8988T (cell line): Measurements from ENCODE around the gene SLC25A27.

ENCODE experiments used
- DNase-seq: peaks from one replicate; pipeline ENCODE4 v3.0.0; 2011

Gene SLC25A27

DNA sequence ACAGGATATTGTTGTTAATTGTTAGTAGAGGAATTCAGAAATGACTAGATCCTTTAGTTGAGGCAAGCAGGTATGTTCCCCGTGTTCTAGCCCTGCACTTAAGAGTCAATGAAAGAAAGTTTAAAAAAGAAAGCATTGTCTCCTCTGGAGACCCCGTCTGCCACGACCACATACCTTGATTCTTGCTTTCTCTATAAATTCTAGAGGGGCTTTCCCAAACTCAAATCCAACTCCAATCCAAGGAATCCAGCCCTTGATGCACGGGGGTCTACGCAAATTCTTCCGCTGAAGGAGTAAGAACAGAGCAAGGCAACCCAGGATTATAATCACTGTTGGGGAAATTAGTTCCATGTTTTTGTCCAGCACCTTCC lies 558 bp upstream of the SLC25A27 start:
- no peak for DNase-seq

GRCh38 chr6:46653439-46654195 lies 842 bp downstream of the SLC25A27 start:
- no peak for DNase-seq

GRCh38 chr6:46655803-46656202 lies 3.0 kb downstream of the SLC25A27 start:
- DNase-seq: peak; percentile 30

DNA sequence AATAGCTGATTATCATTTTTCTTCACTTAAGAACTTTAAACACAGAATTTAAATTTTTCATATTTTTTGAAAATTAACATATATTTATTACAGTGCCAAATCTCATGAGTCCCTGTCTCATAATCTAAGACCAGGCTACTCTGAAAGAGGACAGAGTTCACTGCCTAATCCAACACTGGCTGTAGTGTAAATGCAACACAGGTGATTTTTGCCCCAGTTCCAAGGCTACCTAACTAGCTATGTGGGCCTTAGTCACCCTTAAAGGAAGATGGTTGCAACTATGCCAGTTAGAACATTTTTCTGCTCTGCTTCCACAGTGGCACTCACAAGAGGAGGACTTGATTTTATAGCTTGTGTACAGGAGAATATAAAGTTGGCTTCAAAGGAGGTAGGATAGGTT lies 4.9 kb downstream of the SLC25A27 start:
- no peak for DNase-seq

DNA sequence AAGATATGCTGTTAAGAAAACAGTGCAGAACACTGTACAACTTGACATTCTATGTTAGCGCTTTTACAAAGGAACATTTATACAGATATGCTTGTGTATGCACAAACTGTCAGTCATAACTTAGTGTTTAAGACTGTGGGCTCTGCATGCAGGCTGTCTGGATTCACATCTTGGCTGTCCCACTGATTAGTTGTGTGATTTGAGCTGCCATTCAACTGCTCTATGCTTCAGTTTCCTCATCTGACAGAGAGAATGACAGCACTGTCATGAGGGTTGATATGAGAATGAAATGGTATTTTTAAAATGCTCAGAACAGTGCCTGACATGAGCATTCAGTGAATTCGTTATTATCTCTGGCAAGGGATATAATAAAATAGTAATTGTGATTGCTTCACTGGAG lies 8.7 kb downstream of the SLC25A27 start:
- DNase-seq: no peak

- no peak for DNase-seq
Measured at GRCh38 chr6:46667377-46667776, 14.6 kb downstream of the SLC25A27 start.

DNA sequence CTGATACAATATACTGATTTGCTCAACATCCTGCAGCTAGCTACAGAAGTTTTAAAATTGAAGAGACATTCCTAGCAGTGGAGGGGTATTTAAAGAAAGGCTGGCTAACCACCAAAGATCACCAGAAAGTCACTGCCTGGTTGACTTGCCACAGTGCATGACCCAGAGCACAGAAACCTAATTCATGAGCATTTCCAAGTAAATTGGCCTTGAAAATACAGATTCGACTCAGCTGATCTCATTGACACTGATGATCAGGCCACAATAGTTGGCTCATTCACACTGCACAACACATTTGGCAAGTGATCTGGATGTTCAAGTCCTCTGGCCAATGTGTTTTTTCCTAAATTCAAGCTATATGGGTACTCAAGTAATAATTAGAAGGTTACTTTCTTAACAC lies 21.6 kb downstream of the SLC25A27 start:
- DNase-seq: no peak

- DNase-seq: no peak
Measured at GRCh38 chr6:46676604-46677313, 24.0 kb downstream of the SLC25A27 start.

DNA sequence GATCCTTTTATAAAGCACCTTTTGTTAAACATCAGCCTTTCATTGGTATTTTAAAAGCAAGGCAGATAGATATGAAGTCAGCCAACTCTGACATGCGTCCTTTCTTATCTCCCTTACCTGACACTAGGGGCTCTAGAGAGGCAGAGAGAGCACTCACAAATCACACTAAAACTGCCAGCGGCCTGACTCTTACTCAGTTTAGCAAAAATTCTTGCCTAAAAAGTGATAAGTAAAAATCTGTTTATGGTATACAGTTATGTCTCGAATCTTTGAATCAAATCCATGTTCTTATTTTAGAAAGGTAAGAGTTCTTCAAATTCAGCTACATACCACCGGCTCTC lies 24.5 kb downstream of the SLC25A27 start:
- no peak for DNase-seq

- no peak for DNase-seq
Measured at GRCh38 chr6:46684771-46685170, 32.0 kb downstream of the SLC25A27 start.

GRCh38 chr6:46687619-46688097 lies 34.9 kb downstream of the SLC25A27 start, which contains the start of gene TDRD6:
TSS of gene TDRD6 (plus strand) at chr6:46687885. CDS start at chr6:46688129, 244 bp downstream.
- DNase-seq: no peak

- DNase-seq: no peak
Measured at GRCh38 chr6:46688117-46688965, 35.6 kb downstream of the SLC25A27 start.

- no peak for DNase-seq
Measured at GRCh38 chr6:46688966-46689335, 36.2 kb downstream of the SLC25A27 start.

- DNase-seq: no peak
Measured at GRCh38 chr6:46689657-46690056, 36.9 kb downstream of the SLC25A27 start.

GRCh38 chr6:46690141-46690755 lies 37.5 kb downstream of the SLC25A27 start:
- DNase-seq: no peak

DNA sequence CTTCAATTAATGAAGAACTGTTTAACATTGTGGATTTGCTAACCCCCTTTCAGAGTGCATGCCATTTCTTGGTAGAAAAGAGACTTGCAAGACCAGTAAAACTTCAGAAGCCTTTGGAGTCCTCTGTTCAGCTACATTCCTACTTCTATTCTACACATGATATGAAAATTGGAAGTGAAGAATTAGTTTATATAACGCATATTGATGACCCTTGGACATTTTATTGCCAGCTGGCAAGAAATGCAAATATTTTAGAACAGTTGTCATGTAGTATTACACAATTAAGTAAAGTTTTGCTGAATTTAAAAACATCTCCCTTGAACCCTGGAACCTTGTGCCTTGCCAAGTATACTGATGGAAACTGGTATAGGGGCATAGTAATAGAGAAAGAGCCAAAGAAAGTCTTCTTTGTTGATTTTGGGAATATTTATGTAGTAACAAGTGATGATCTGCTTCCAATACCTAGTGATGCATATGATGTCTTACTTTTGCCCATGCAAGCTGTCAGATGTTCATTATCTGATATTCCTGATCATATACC lies 38.2 kb downstream of the SLC25A27 start:
- DNase-seq: no peak

GRCh38 chr6:46699970-46700369 lies 47.2 kb downstream of the SLC25A27 start:
- DNase-seq: no peak

GRCh38 chr6:46704562-46704961 lies 51.8 kb downstream of the SLC25A27 start:
- DNase-seq: no peak

DNA sequence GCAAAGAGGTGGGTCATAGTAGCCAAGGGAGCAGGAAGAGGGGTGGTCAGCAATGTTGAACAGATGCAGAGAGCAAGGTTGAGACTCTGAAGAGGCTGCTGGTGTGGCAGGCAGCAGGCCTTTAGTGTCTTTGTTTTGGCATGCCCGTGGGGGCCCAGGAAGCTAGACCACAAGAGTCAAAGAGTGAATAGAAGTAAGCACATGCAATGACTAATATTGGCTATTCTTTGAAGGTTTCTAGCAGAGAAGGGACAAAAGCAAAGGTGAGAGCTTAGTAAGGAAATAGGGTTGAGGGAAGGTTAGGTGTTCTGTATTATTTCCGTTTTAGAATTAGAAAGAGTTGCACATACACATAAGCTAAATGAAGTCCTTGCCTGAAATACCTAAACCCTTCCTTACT lies 53.7 kb downstream of the SLC25A27 start:
- no peak for DNase-seq

GRCh38 chr6:46711491-46711890 lies 58.7 kb downstream of the SLC25A27 start:
- no peak for DNase-seq

- DNase-seq: no peak
Measured at GRCh38 chr6:46715141-46715540, 62.4 kb downstream of the SLC25A27 start.

- peak; percentile 37 for DNase-seq
Measured at GRCh38 chr6:46719099-46719498, 66.3 kb downstream of the SLC25A27 start.

DNA sequence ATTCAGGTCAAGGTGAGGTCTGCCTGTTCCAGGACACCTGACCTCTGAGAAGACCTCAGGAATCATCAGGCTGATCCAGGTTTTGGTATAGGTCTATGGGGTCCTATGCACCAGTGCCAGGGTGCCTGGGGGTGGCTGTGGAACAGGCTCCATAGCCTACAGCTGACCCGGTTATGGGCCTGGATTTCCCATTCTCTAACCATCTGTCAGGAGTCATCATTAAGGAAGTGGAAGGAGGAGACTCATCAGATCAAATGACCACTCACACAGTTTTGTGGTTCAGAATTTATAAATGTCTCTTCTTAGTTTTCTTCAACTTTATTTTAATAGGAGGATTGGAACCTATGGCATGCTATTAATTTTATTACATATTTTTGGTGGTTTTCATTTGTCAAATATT lies 67.6 kb downstream of the SLC25A27 start:
- no peak for DNase-seq
